ENCODE results near the gene HOXC9. TPM values are rescaled to one million over a fixed set of nuclear protein-coding genes. Genes with fewer than 3 reads are reported as not detected.

HOXC9 gene
- total and polyA plus RNA-seq, 2 of the 4 experiments (the other 2 are of a cell fraction): 0.26 TPM; not detected in 1

DNA sequence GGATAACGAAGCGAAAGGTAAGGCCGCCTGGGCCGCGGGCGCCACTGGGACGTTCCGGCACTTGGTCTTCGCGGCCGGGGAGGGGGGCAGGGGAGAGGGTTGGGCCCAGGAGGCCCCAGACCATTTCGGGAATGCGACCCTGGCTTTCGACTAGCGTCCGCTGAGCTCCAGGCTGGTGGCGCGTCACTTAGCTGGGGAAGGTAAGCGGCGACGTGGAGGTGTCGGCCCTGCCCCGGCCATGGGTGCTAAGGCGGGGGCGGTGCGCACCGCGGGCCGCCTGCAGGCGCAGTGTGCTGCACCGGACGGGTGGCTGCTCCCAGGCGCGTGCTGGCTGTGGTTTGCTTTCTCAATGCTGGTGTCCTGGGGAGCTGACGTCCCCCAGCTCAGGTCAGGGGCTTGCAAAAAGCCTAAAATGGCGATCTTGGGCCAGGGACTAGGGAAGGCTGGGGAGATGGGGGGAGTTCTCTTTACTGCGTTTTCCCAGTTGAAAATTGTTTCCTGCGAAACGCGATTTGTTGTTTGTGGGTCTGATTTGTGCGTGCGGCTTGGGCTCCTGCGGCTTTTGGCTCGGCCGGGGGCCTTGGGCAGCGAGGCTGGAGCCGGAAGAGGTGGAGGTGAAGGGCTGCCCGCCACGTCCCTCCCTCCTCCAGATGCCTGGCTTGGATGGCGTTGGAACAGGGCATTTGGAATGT, 13.8 kb upstream of the HOXC9 start:
- dilution Hi-C loops (cut with HindIII; ENCODE audit: low sequenced_read_pairs, unreplicated experiment) (no loop called here), in situ Hi-C loops (cut with MboI; ENCODE audit: low sequenced_read_pairs) (no loop called here), intact Hi-C loops (cut with micrococcal nuclease) (loop anchor here (5.0 kb wide), 1 partner anchor 219 kb away; no protein-coding TSS in a partner anchor)
- H3K9me3 ChIP-seq (ENCODE audit: control insufficient read depth, insufficient read depth, low read length): peaks cover 5% of the 10 kb centered on the region
- no peaks in the 10 kb centered on the region for H3K36me3 ChIP-seq (ENCODE audit: control insufficient read depth, insufficient read depth, low read length)
- no peak overlapping the region for H2AK9ac ChIP-seq (replicated peaks; ENCODE audit: low read depth, low read length, poor library complexity)
- ATAC-seq (ENCODE audit: low read depth): no peak
- peaks cover 96% of the 10 kb centered on the region for H3K27me3 ChIP-seq (ENCODE audit: control insufficient read depth, insufficient read depth, low read length)
- H3K18ac ChIP-seq (ENCODE audit: low read depth, low read length): no peak overlapping the region
- no peak overlapping the region for H2AFZ ChIP-seq (replicated peaks; ENCODE audit: low read length, poor library complexity)
- H3K4me1 ChIP-seq (ENCODE audit: control insufficient read depth, insufficient read depth, low read length): 0 out of 2 replicates have a peak, but pooled peaks cover 2% of the 10 kb centered on the region
- TF ChIP-seq NFE2L2 (IDR thresholded peaks at IDR 0.05; ENCODE audit: low read depth, low read length): no peak
- TF ChIP-seq POLR2A (IDR thresholded peaks at IDR 0.05; ENCODE audit: low read depth, low read length): no peak
- no peak overlapping the region for H3K56ac ChIP-seq (ENCODE audit: extremely low read depth, insufficient read depth, low read length)
- H2BK15ac ChIP-seq (ENCODE audit: low read depth, low read length): no peak overlapping the region
- CTCF ChIA-PET: no interaction called here
- H3K4me2 ChIP-seq (ENCODE audit: low read depth, low read length): no peak overlapping the region
- POLR2A ChIA-PET (ENCODE audit: unreplicated experiment): interaction anchor here (0.6 kb wide), 1 partner anchor 249 kb away, joined by 3 read pairs; no protein-coding TSS in a partner anchor
- no peak overlapping the region for H3K23ac ChIP-seq (ENCODE audit: low read depth, low read length)
- H2BK120ac ChIP-seq (ENCODE audit: low read depth, low read length): no peak overlapping the region
- H4K91ac ChIP-seq (ENCODE audit: insufficient read depth, low read depth, low read length): no peak overlapping the region
- BruUV-seq (replicated peaks): no TSS peak
- H3K4ac ChIP-seq (ENCODE audit: low read depth, low read length): no peak overlapping the region
- DNase-seq: no peak
- no peak overlapping the region for H3K27ac ChIP-seq (ENCODE audit: insufficient read depth, low read length)
- no peak overlapping the region for H4K5ac ChIP-seq (ENCODE audit: low read depth, low read length)
- H2AK5ac ChIP-seq (ENCODE audit: low read depth, low read length): no peak overlapping the region
- H2BK5ac ChIP-seq (ENCODE audit: low read depth, low read length, poor library complexity, severe bottlenecking): no peak overlapping the region
- H4K8ac ChIP-seq (ENCODE audit: low read depth in 2 of 2, low read length in 2 of 2): no peak overlapping the region
- 0% methylated on average over 12 of the region's 50 CpGs; no CpG with 5 or more reads in 1 of the 2 experiments for WGBS, 2 experiments (ENCODE audit: extremely low coverage in 2 of 2, insufficient read length in 1 of 2)
- no peak overlapping the region for H2BK20ac ChIP-seq (ENCODE audit: low read depth, low read length)
- H4K20me1 ChIP-seq (ENCODE audit: insufficient read depth, low read length): no peaks in the 10 kb centered on the region; the same call in 1 of the 2 replicates
- no peak overlapping the region for H3K14ac ChIP-seq (replicated peaks; ENCODE audit: low read depth, low read length)
- H3K79me1 ChIP-seq (ENCODE audit: low read depth in 1 of 2, low read length in 2 of 2): no peaks in the 10 kb centered on the region
- no peaks in the 10 kb centered on the region for H3K9me1 ChIP-seq (ENCODE audit: insufficient read depth, low read length)
- no peak overlapping the region for H3K4me3 ChIP-seq (ENCODE audit: insufficient read depth, low read depth, low read length)
- no peak overlapping the region for H3K9ac ChIP-seq (ENCODE audit: low read depth, low read length)
